ENCODE data around the gene KRTAP4-16.
"Not testable (repeated sequence)": the region's sequence is repeated elsewhere in the genome, so short reads cannot be mapped to it uniquely, and the experiment has no call there.

KRTAP4-16 gene

GRCh38 chr17:41082626-41083025, 19.4 kb downstream of the KRTAP4-16 start:
- FAIRE-seq (no peak), DNase-seq (ENCODE audit: insufficient read length, low spot score) (no peak)

DNA sequence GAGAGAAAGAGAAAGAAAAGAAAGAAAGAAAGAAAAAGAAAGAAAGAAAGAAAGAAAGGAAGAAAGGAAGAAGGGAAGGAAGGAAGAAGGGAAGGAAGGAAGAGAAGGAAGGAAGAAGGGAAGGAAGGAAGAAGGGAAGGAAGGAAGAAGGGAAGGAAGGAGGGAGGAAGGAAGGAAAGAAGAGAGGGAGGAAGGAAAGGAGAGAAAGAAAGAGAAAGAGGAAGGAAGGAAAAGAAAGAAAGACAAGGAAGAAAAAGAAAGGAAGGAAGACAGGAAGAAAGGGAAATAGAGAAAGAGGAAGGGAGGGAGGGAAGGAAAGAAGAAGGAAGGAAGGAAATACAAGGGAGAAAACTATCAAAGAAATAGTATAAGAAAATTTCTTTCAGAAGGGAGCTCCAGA, 25.2 kb downstream of the KRTAP4-16 start:
- FAIRE-seq (no peak), DNase-seq (ENCODE audit: insufficient read length, low spot score) (no peak)

DNA sequence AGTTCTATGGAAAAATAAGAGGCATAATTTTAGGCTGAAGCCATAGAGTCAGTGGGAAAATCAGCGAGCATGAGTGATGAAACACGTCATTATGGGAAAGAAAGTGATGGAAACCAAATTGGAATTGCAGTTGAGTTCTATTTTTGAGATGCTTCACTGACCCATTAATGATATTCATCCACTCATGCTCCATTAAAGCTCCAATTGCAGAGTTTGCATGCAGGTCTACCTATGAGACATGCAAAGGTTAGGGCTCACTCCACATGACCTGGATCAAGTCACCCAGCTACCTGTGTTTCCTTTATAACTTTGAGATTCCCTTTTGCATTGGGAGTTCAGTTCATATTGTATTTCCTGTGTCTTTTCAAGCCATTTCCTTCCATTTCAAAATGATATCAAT, 28.3 kb downstream of the KRTAP4-16 start:
- FAIRE-seq (no peak), DNase-seq (ENCODE audit: insufficient read length, low spot score) (no peak)

- DNase-seq (ENCODE audit: insufficient read length, low spot score) (no peak), FAIRE-seq (no peak)
Observed at GRCh38 chr17:41071606-41072360, 30.2 kb downstream of the KRTAP4-16 start.

GRCh38 chr17:41069031-41069430, 33.0 kb downstream of the KRTAP4-16 start:
- no peak for FAIRE-seq

GRCh38 chr17:41067281-41067680, 34.7 kb downstream of the KRTAP4-16 start:
- DNase-seq (ENCODE audit: insufficient read length, low spot score), result no peak
- FAIRE-seq, result no peak

More at GRCh38 chr17:41069031-41069430, 33.0 kb downstream of the KRTAP4-16 start:
- DNase-seq (ENCODE audit: insufficient read length, low spot score), result no peak

- no peak for DNase-seq (ENCODE audit: insufficient read length, low spot score)
- no peak for FAIRE-seq
Observed at GRCh38 chr17:41065829-41066624, 36.0 kb downstream of the KRTAP4-16 start, which contains the start of gene KRTAP2-4. Gene KRTAP2-4 (minus strand): TSS chr17:41065879. CDS start chr17:41065845, 34 bp downstream.

GRCh38 chr17:41065016-41065689, 36.9 kb downstream of the KRTAP4-16 start:
- not testable (repeated sequence) for FAIRE-seq; DNase-seq (ENCODE audit: insufficient read length, low spot score)

DNA sequence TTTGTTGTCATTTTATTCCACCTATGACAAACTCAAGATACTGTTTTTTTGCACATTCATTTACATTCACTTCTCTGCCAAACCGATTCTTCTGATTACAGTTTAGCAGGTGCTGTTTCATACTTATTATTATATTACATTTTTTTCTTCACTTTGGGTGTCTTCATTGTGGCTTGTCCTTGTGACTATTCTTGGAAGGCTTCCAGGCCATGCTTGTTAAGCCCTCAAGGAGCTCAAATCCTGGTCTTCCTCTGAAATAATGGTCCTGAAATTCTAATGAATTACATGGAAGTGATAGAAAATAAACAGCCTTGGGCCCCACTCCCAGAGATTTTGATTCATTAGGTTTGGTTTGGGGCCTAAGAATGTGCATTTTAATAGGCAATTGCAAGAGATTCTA, 37.7 kb downstream of the KRTAP4-16 start:
- FAIRE-seq, result no peak
- DNase-seq (ENCODE audit: insufficient read length, low spot score), result no peak

GRCh38 chr17:41063449-41063848, 38.6 kb downstream of the KRTAP4-16 start:
- FAIRE-seq, result no peak
- no peak for DNase-seq (ENCODE audit: insufficient read length, low spot score)

GRCh38 chr17:41061964-41062363, 40.0 kb downstream of the KRTAP4-16 start:
- FAIRE-seq, result no peak
- no peak for DNase-seq (ENCODE audit: insufficient read length, low spot score)

DNA sequence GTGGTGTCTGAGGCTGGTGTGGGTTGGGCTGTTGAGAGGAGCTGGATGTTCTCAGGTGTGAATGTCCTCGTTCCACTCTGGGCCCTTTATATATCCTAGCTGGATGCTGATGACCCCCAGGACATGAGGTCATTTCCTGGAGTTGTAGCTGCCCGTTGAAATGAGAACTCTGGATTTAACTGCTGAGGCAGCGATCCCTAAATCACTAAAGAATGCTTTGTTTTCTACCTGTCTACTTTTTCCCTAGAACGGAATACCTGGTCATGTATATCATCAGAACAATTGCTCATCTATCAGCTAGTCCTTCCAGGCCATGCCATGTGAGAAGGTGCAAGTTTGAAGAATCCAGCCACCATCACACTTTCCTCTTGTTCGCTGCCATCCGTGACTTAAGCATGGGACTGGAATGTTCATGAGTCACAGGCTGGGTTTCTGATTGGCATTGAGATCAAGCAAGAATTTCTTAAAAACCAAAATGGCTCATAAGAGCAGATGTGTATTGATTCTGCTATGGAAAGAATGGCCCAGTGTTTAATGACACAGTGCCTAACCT, 41.9 kb downstream of the KRTAP4-16 start, which contains the start of gene KRTAP2-3:
Gene KRTAP2-3, minus strand, starts transcription at position 63 of the 553 bp plus-strand sequence. CDS start 64 bp downstream, outside the sequence.
- FAIRE-seq, result no peak
- DNase-seq (ENCODE audit: insufficient read length, low spot score), result no peak

DNA sequence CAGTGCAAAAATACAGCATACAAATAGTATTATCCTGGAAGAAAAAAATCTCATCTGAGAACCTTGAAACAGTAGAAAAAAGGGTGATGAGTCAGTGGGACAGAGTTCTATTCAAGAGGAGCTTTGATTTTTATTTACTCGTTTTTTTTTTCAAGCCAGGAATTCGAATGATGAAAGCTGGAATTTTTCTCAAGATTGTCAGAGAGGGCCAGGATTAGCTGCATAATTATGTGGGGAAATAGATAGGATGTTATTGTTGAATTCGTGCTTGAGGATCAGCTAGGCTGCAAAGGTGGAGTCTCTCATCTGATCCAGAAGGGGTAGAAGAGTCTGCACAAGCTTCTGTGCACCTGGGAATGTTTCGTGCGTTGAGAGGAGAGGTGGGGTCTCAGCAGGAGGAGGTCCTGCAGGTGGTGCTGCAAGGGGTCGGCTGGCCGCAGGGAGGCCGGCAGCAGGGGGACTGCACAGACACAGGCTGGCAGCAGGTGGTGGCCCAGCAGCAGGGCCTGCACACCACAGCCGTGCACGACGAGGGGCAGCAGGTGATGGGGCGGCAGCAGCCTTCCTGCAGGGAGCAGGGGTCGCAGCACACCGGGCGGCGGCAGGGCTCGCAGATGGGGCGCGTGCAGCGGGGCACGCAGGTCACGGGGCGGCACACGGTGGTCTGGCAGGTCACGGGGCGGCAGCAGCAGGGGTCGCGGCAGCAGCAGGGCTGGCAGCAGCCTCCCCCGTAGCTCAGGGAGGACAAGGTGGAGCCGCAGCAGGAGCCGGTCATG, 42.5 kb downstream of the KRTAP4-16 start:
- FAIRE-seq; DNase-seq (ENCODE audit: insufficient read length, low spot score): not testable (repeated sequence)

GRCh38 chr17:41058741-41059140, 43.3 kb downstream of the KRTAP4-16 start:
- DNase-seq (ENCODE audit: insufficient read length, low spot score) (no peak), FAIRE-seq (no peak)

- no peak for FAIRE-seq
- DNase-seq (ENCODE audit: insufficient read length, low spot score), result no peak
Observed at GRCh38 chr17:41057547-41057946, 44.5 kb downstream of the KRTAP4-16 start.

DNA sequence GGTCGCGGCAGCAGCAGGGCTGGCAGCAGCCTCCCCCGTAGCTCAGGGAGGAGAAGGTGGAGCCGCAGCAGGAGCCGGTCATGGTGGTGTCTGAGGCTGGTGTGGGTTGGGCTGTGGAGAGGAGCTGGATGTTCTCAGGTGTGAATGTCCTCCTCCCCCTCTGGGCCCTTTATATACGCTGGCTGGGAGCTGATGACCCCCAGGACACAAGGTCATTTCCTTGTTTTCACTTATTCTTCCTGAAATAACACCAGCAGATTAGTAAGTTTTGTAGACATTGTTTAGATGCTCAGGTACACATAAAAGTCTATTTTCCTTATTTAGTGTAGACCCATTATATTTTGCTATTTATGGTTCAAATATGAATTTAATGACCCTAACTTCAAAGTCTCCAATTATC, 46.9 kb downstream of the KRTAP4-16 start, which contains the start of gene KRTAP2-2:
Gene KRTAP2-2, minus strand, starts transcription at position 101 of the 400 bp plus-strand sequence. Its CDS starts 19 bp downstream, at position 82.
- DNase-seq (ENCODE audit: insufficient read length, low spot score); FAIRE-seq: not testable (repeated sequence)

DNA sequence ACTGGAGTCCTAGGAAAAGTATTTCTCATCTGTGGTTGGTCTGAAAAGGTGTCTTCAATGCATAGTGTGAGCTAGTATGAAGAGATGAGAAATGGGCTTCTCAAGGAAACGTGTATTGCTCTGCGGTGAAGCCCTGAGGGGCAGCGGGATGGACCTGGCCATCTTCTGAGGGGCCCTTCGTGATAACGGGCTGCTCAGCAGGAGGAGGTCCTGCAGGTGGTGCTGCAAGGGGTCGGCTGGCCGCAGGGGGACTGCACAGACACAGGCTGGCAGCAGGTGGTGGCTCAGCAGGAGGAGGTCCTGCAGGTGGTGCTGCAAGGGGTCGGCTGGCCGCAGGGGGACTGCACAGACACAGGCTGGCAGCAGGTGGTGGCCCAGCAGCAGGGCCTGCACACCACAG, 47.5 kb downstream of the KRTAP4-16 start:
- FAIRE-seq; DNase-seq (ENCODE audit: insufficient read length, low spot score): not testable (repeated sequence)

DNA sequence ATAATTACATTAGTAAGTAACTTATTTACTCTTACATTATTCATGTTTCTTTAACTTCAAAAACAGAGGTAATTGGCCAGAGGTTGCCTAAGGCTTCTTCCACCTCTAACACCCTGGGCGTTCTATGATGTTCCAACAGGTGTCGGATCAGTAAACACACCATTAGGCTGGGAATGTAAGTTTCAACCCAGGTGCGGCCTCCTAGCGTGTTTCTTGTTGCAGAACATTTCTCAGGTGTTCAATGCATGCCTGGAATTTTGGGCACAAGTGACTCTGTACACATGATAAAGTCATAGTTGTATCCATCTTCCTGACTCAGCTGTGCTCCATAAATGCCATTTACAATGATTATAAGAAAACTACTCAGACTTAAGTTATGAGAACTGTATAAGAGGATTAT, 48.0 kb downstream of the KRTAP4-16 start:
- DNase-seq (ENCODE audit: insufficient read length, low spot score), result no peak
- no peak for FAIRE-seq

DNA sequence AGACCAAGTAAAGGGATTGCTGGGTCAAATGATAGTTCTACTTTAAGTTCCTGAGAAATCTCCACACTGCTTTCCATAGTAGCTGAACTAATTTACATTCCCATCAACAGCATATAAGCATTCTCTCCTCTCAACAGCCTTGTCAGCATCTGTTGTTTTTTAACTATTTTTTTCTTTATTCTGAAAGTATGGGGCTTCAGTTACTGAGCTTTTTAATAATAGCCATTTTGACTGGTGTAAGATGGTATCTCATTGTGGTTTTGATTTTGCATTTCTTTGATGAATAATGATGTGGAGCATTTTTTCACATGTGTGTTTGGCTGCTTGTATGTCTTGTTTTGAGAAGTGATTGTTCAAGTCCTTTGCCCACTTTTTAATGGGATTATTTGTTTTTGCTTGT, 49.4 kb downstream of the KRTAP4-16 start:
- FAIRE-seq, result no peak
- no peak for DNase-seq (ENCODE audit: insufficient read length, low spot score)

Data from GM19239 (cell line).